GM13977 (cell line): Measurements from ENCODE around the gene CDK16.

ENCODE experiments used
- DNase-seq: peaks from one replicate; pipeline ENCODE4 v3.0.0; 2012; ENCODE audit warnings: low spot score
- CTCF ChIP-seq: IDR thresholded peaks from 2 replicates; pipeline ENCODE4 v1.5.1; 2012; ENCODE audit warnings: mild to moderate bottlenecking, control low read depth; ENCODE audit not compliant: insufficient read depth; ENCODE audit errors: extremely low read depth, missing control alignments
- in situ Hi-C: fragments of 300-500 bp; cut with MboI; formaldehyde crosslinking; loops from one replicate; pipeline ENCODE4 v1.12.0; 2022; ENCODE audit warnings: low sequenced_read_pairs, low pct_unique_long_range_greater_than_20kb, mixed read lengths, inconsistent platforms; ENCODE audit not compliant: unreplicated experiment

Gene CDK16

GRCh38 chrX:47264483-47265173 is 46.1 kb downstream of the CDK16 start:
- in situ Hi-C loops, result no loop called here
- no peak for TF ChIP-seq CTCF
- no peak for DNase-seq

DNA sequence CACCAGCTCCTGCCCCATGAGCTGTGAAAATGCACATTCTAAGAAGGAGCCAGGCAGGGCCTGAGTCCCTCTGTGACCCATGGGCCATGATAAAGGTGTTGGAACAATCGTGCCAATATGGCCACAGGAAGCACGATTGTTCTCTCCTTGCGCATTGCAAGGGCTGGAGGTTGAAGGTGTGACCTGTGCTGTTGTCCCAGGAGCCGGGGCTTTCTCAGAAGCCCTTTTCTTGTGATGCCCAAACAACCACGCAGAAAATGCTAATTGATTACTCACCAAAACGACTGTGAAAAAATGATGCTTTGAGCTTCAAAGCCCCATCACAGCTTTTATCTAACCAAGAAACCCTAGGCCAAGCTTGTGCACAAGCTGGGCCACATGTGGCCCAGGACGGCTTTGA is 48.2 kb downstream of the CDK16 start:
- no peak for DNase-seq
- TF ChIP-seq CTCF, result no peak
- in situ Hi-C loops, result no loop called here

DNA sequence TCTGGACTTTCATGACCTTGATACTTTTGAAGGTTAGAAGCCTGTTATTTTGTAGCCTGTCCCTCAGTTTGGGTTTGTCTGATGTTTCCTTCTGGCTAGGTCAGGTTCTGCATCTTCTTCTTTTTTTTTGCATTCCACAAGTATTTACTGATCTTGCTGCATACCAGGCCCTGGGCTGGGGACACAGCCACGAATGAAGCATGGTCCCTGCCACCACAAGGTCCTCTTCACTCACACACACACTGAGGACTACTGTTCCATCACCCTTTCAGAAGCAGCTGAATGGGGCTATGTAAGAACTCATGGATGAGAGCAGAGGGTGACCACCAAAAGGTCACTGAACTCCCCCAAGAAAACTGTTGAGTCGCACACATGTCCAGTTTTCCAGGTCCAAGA is 53.5 kb downstream of the CDK16 start:
- DNase-seq, result no peak
- in situ Hi-C loops, result no loop called here
- no peak for TF ChIP-seq CTCF

- in situ Hi-C loops, result no loop called here
- TF ChIP-seq CTCF, result no peak
- DNase-seq, result no peak
Measured at GRCh38 chrX:47273011-47273730, 54.7 kb downstream of the CDK16 start.

DNA sequence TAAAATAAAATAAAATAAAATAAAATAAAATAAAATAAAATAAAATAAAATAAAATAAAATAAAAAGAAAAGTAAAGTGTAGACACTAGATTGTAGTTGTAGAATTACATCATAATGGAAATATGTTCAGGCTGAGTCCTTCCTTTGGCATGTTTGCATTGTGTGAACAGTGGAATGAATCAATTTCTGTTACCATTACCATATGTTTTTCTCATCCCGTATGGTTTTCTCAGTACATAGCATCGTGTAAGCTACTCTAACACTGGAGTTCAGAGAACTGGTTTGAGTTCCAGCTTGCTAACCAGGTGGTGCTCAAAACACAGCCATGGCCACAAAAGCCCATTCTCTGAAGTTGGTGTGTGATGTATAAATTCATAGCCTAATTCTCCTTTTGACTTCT is 60.2 kb downstream of the CDK16 start:
- TF ChIP-seq CTCF, result no peak
- DNase-seq, result no peak
- in situ Hi-C loops, result no loop called here
